Thyroid gland (tissue), 4 donors: ENCODE data around the gene TGM3.

Experiments used
- POLR2A ChIP-seq, 2 donors: fragments of 450-650 bp; IDR thresholded peaks; one replicate each; pipeline ENCODE4 v1.6.1; 2017; ENCODE audit warnings: antibody characterized with exemption in 2 of 2, mild to moderate bottlenecking in 2 of 2, moderate library complexity in 1 of 2
- TF ChIP-seq, protein P1 (sequence below), 6 experiments: fragments of 200-600 bp in 3 of 6; fragments of 450-650 bp in 3 of 6; sonication (generic) in 3 of 6; IDR thresholded peaks; one replicate each; pipeline ENCODE4 v1.5.1; 2016 to 2019; ENCODE audit warnings: antibody characterized with exemption in 6 of 6, mild to moderate bottlenecking in 2 of 6, inconsistent platforms in 1 of 6, moderate library complexity in 1 of 6

DNA sequence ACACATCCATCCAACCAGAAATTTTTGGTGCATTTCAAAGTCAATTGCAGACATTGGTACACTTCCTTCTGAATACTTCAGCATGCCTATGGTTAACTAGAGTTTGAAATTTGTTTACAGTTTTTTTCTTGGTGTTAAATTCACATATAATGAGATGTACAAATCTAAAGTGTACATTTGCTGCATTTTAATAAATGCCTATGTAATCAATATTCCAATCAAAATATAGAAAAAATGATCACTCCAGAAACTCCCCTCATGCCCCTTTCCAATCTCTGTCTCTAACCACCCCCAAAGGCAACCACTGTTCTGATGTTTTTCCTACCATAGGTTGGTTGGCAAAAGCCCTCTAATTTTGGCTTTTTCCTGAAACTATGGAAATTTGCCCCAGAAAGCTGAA is 77.3 kb downstream of the TGM3 start:
- TF ChIP-seq POLR2A (IDR thresholded peaks at IDR 0.05), result no peak
- TF ChIP-seq, protein P1, sequence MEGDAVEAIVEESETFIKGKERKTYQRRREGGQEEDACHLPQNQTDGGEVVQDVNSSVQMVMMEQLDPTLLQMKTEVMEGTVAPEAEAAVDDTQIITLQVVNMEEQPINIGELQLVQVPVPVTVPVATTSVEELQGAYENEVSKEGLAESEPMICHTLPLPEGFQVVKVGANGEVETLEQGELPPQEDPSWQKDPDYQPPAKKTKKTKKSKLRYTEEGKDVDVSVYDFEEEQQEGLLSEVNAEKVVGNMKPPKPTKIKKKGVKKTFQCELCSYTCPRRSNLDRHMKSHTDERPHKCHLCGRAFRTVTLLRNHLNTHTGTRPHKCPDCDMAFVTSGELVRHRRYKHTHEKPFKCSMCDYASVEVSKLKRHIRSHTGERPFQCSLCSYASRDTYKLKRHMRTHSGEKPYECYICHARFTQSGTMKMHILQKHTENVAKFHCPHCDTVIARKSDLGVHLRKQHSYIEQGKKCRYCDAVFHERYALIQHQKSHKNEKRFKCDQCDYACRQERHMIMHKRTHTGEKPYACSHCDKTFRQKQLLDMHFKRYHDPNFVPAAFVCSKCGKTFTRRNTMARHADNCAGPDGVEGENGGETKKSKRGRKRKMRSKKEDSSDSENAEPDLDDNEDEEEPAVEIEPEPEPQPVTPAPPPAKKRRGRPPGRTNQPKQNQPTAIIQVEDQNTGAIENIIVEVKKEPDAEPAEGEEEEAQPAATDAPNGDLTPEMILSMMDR (IDR thresholded peaks at IDR 0.05), result no peak
